GM23248 (cell line): ENCODE measurements around the gene NUFIP1.
"Not testable (repeated sequence)": the region's sequence is repeated elsewhere in the genome, so short reads cannot be mapped to it uniquely, and the experiment has no call there.

Source experiments
- EZH2 ChIP-seq: fragments of 200-600 bp; sonication (generic); IDR thresholded peaks from 2 replicates; pipeline ENCODE4 v1.6.1; 2018; ENCODE audit warnings: antibody characterized with exemption, mild to moderate bottlenecking; ENCODE audit not compliant: insufficient read depth, poor library complexity, severe bottlenecking
- EZH2phosphoT487 ChIP-seq: fragments of 200-600 bp; sonication (generic); IDR thresholded peaks from 2 replicates; pipeline ENCODE4 v1.6.1; 2018; ENCODE audit warnings: antibody characterized with exemption, moderate library complexity, mild to moderate bottlenecking, low read depth; ENCODE audit not compliant: insufficient read depth

- not testable (repeated sequence) for TF ChIP-seq EZH2phosphoT487, EZH2
Measured at GRCh38 chr13:44898308-44898707, 91.0 kb downstream of the NUFIP1 start.
